Measurements from ENCODE around the gene HMG20B.

HMG20B gene

GRCh38 chr19:3573858-3574637, 1.3 kb downstream of the HMG20B start:
- H3K4me2 ChIP-seq (ENCODE audit: low read length): peak overlapping the region; percentile 91
- H3K36me3 ChIP-seq (replicated peaks; ENCODE audit: low read depth, low read length): peaks cover 11% of the 10 kb centered on the region
- no peaks in the 10 kb centered on the region for H3K9me3 ChIP-seq (ENCODE audit: insufficient read depth, low read length)
- no peak overlapping the region for H3K9ac ChIP-seq (ENCODE audit: low read length)
- no peak overlapping the region for H2AFZ ChIP-seq (ENCODE audit: low read depth, low read length)
- H3K4me3 ChIP-seq (ENCODE audit: low read length): peak overlapping the region; percentile 91
- no peak overlapping the region for H3K27ac ChIP-seq (ENCODE audit: low read length)
- TF ChIP-seq EZH2phosphoT487 (IDR thresholded peaks at IDR 0.05; ENCODE audit: low read depth) (no peak), CTCF (IDR thresholded peaks at IDR 0.05; ENCODE audit: low read depth, low read length) (no peak)
- peaks cover 10% of the 10 kb centered on the region for H3K4me1 ChIP-seq (ENCODE audit: low read length)
- peaks cover 8% of the 10 kb centered on the region; the same call in 1 of the 2 replicates for H3K79me2 ChIP-seq (ENCODE audit: low read length)
- no peaks in the 10 kb centered on the region for H3K27me3 ChIP-seq (ENCODE audit: low read depth, low read length)
- peaks cover 5% of the 10 kb centered on the region; the same call in 1 of the 2 replicates for H4K20me1 ChIP-seq (ENCODE audit: insufficient read depth, low read length)

- Histone ChIP-seq H4K20me1 (ENCODE audit: insufficient read depth, low read length) (peaks cover 5% of the 10 kb centered on the region; the same call in 1 of the 2 replicates), H3K27ac (ENCODE audit: low read length) (no peak overlapping the region), H3K4me2 (ENCODE audit: low read length) (no peak overlapping the region), H2AFZ (ENCODE audit: low read depth, low read length) (no peak overlapping the region), H3K27me3 (ENCODE audit: low read depth, low read length) (no peaks in the 10 kb centered on the region), H3K36me3 (replicated peaks; ENCODE audit: low read depth, low read length) (peaks cover 11% of the 10 kb centered on the region), H3K4me3 (ENCODE audit: low read length) (no peak overlapping the region), H3K79me2 (ENCODE audit: low read length) (peaks cover 8% of the 10 kb centered on the region; the same call in 1 of the 2 replicates), H3K4me1 (ENCODE audit: low read length) (peaks cover 10% of the 10 kb centered on the region), H3K9me3 (ENCODE audit: insufficient read depth, low read length) (no peaks in the 10 kb centered on the region), H3K9ac (ENCODE audit: low read length) (no peak overlapping the region)
- no peak for TF ChIP-seq EZH2phosphoT487 (IDR thresholded peaks at IDR 0.05; ENCODE audit: low read depth)
- peak; percentile 64 for TF ChIP-seq CTCF (IDR thresholded peaks at IDR 0.05; ENCODE audit: low read depth, low read length)
Measured at GRCh38 chr19:3575260-3575741, 2.6 kb downstream of the HMG20B start.

GRCh38 chr19:3575949-3576673, 3.4 kb downstream of the HMG20B start:
- no peak overlapping the region for H3K4me3 ChIP-seq (ENCODE audit: low read length)
- H3K9me3 ChIP-seq (ENCODE audit: insufficient read depth, low read length): no peaks in the 10 kb centered on the region
- no peak overlapping the region for H3K9ac ChIP-seq (ENCODE audit: low read length)
- H3K79me2 ChIP-seq (ENCODE audit: low read length): peaks cover 8% of the 10 kb centered on the region; the same call in 1 of the 2 replicates
- peaks cover 5% of the 10 kb centered on the region; the same call in 1 of the 2 replicates for H4K20me1 ChIP-seq (ENCODE audit: insufficient read depth, low read length)
- H3K27me3 ChIP-seq (ENCODE audit: low read depth, low read length): no peaks in the 10 kb centered on the region
- no peak overlapping the region for H2AFZ ChIP-seq (ENCODE audit: low read depth, low read length)
- peaks cover 10% of the 10 kb centered on the region for H3K4me1 ChIP-seq (ENCODE audit: low read length)
- peaks cover 11% of the 10 kb centered on the region for H3K36me3 ChIP-seq (replicated peaks; ENCODE audit: low read depth, low read length)
- TF ChIP-seq CTCF (IDR thresholded peaks at IDR 0.05; ENCODE audit: low read depth, low read length) (no peak), EZH2phosphoT487 (IDR thresholded peaks at IDR 0.05; ENCODE audit: low read depth) (no peak)
- no peak overlapping the region for H3K27ac ChIP-seq (ENCODE audit: low read length)
- no peak overlapping the region for H3K4me2 ChIP-seq (ENCODE audit: low read length)
